Rectal smooth muscle tissue (tissue), 1 donor: Measurements from ENCODE around the gene CXCR4.

Experiments used
- H3K27ac ChIP-seq: one replicate; pipeline ENCODE4 v1.7.0; 2013; ENCODE audit warnings: low read depth, low read length, inconsistent platforms
- H3K27me3 ChIP-seq: one replicate; pipeline ENCODE4 v1.7.0; 2013; ENCODE audit warnings: low read length; ENCODE audit not compliant: control insufficient read depth, insufficient read depth
- H3K36me3 ChIP-seq: one replicate; pipeline ENCODE4 v1.7.0; 2013; ENCODE audit warnings: low read length; ENCODE audit not compliant: control insufficient read depth, insufficient read depth
- H3K4me1 ChIP-seq: one replicate; pipeline ENCODE4 v1.7.0; 2013; ENCODE audit warnings: low read length; ENCODE audit not compliant: control insufficient read depth, insufficient read depth
- H3K4me3 ChIP-seq: one replicate; pipeline ENCODE4 v1.7.0; 2013; ENCODE audit warnings: low read length
- H3K9ac ChIP-seq: one replicate; pipeline ENCODE4 v1.7.0; 2013; ENCODE audit warnings: low read length

Gene CXCR4

GRCh38 chr2:136117909-136118818, at the start of gene CXCR4:
CXCR4 (minus strand) TSS chr2:136118149; CDS start chr2:136118060, 89 bp downstream.
- Histone ChIP-seq H3K36me3 (no peaks in the 10 kb centered on the region), H3K27ac (no peak within 1 kb of the TSS), H3K4me1 (no peaks in the 10 kb centered on the region), H3K9ac (peak within 1 kb of the TSS; percentile 59), H3K4me3 (peak within 1 kb of the TSS; percentile 81), H3K27me3 (no peaks in the 10 kb centered on the region)

DNA sequence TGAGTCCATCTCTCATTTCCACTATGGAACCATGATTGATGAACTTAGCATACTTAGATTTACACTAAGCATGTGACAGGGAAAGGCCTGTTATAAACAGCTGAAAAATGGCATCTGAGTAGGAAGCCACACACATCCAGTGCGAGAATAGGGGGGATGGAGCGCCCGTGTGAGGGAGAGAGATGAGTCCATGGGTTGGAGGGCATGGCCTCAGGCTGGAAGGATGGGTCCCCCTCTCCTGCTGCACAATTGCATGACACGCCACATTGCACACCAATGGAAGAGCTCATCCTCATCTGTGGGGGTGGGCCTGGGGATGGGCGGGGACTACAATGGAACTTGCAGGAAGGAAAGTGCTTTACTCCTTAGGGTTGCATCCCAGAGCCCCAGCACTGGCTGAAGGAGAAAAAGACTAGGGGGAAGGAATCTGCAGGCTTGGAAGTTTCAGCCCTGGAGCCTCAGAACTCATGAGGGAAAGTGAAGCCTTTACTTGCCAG, 46.4 kb upstream of the CXCR4 start:
- no peaks in the 10 kb centered on the region for H3K36me3 ChIP-seq
- no peaks in the 10 kb centered on the region for H3K27me3 ChIP-seq
- no peak overlapping the region for H3K27ac ChIP-seq
- no peak overlapping the region for H3K9ac ChIP-seq
- H3K4me3 ChIP-seq, result no peak overlapping the region
- H3K4me1 ChIP-seq, result no peaks in the 10 kb centered on the region

GRCh38 chr2:136162438-136162837, 44.5 kb upstream of the CXCR4 start:
- Histone ChIP-seq H3K36me3 (no peaks in the 10 kb centered on the region), H3K27me3 (no peaks in the 10 kb centered on the region), H3K27ac (no peak overlapping the region), H3K9ac (no peak overlapping the region), H3K4me3 (no peak overlapping the region), H3K4me1 (no peaks in the 10 kb centered on the region)

DNA sequence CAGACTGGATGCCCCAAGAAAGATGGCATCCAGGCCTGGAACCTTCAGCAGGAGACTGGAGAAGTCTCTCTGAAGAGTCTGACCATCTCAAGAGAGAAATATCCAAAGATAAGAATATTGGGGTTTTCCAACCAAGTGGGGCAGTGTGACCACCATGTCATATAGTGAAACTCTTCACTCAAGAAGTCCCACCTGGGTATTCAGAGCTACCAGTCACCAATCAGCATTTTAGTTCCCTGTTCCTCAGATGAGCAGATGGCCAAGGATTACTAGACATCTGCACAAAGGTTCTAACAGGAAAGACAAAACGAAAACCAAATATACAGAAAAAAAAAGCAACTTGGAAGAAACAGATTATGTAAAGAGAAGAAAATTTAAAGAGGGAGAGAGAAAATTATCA, 38.5 kb upstream of the CXCR4 start:
- H3K27ac ChIP-seq, result no peak overlapping the region
- no peak overlapping the region for H3K9ac ChIP-seq
- no peak overlapping the region for H3K4me3 ChIP-seq
- H3K4me1 ChIP-seq, result no peaks in the 10 kb centered on the region
- no peaks in the 10 kb centered on the region for H3K27me3 ChIP-seq
- no peaks in the 10 kb centered on the region for H3K36me3 ChIP-seq

GRCh38 chr2:136154384-136154783, 36.4 kb upstream of the CXCR4 start:
- Histone ChIP-seq H3K27ac (no peak overlapping the region), H3K4me1 (no peaks in the 10 kb centered on the region), H3K27me3 (no peaks in the 10 kb centered on the region), H3K4me3 (no peak overlapping the region), H3K36me3 (no peaks in the 10 kb centered on the region), H3K9ac (no peak overlapping the region)

DNA sequence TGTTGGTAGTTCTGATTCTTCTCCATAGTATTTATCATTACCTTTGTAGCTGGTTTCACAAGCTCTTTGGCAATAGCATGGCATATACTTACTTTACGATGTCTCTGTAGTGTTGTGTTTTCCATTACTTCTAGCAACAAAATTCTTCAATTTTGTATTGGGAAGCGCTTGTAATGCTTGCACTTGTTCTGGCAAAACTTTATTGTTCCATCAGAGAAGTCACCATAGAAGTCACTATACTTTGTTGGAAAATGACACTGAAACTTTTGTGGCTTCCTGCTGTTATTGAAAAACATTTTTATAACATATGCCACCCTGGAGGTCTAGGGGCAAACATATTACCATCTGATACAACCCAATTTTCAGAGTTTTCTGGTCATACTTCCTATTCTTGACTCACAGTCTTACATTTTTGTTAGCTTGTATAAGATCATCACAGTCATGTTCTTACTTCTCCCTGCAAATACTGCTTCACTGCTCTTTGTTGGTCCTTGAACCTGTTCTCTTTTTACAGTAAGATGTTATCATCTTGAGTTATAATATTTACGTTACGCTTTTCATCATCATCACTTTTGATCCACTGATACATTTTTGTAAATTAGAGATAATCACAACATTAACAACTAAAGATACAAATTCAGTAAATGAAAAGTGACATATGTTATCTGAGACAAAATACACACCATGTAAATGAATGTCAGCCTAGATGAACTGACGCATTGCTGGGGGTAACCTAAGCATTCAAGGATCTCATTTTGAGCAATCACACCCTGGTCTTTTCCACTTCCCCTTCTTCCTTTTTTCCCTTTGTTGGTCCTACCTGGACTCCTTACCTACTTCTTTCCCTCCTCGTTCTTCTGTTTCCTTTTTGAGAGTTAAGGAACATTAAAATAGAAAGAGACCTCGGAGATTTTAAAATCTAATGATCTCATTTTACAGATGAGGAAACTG, 33.3 kb upstream of the CXCR4 start:
- no peak overlapping the region for H3K27ac ChIP-seq
- H3K9ac ChIP-seq, result no peak overlapping the region
- H3K4me1 ChIP-seq, result no peaks in the 10 kb centered on the region
- H3K4me3 ChIP-seq, result no peak overlapping the region
- no peaks in the 10 kb centered on the region for H3K27me3 ChIP-seq
- H3K36me3 ChIP-seq, result no peaks in the 10 kb centered on the region

DNA sequence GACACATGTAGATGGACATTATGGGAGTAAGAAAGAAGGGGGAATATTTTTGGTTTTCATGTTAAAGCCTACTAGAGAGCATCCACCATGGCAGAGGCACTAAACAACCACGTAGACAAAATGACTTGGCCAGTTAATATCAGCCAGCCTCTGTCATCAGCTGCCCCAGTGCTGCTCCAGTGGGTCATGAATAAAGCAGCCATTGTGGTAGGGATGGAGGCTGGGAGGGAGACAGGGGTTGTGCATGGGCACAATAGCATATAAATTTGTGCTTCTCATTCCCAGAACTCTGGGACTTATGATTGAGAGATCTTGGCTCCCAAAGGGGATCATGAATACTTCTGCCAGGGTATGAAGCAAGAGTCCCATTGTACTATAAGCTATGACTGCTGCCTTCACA, 31.1 kb upstream of the CXCR4 start:
- Histone ChIP-seq H3K27ac (no peak overlapping the region), H3K4me1 (no peaks in the 10 kb centered on the region), H3K9ac (no peak overlapping the region), H3K36me3 (no peaks in the 10 kb centered on the region), H3K27me3 (no peaks in the 10 kb centered on the region), H3K4me3 (no peak overlapping the region)

DNA sequence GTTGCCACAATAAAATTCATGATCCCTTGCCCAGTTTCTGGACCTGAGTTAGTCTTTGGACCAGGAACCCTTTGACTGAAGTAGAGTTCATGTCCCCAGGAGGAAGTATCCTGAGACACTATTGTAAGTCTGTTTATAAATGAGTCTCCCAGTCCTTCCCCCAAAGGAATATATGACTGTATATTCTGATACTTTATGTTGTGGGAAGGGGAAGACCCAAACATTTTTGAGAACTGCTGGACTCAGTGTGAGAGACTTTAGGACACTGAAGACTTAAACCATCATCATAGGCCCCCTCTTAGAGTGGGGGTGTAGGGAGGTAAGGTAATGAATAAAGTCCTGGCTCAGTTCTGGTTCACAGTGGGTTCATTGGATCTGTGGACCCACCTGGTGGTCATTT, 28.6 kb upstream of the CXCR4 start:
- Histone ChIP-seq H3K9ac (no peak overlapping the region), H3K36me3 (no peaks in the 10 kb centered on the region), H3K4me1 (no peaks in the 10 kb centered on the region), H3K4me3 (no peak overlapping the region), H3K27ac (no peak overlapping the region), H3K27me3 (no peaks in the 10 kb centered on the region)

DNA sequence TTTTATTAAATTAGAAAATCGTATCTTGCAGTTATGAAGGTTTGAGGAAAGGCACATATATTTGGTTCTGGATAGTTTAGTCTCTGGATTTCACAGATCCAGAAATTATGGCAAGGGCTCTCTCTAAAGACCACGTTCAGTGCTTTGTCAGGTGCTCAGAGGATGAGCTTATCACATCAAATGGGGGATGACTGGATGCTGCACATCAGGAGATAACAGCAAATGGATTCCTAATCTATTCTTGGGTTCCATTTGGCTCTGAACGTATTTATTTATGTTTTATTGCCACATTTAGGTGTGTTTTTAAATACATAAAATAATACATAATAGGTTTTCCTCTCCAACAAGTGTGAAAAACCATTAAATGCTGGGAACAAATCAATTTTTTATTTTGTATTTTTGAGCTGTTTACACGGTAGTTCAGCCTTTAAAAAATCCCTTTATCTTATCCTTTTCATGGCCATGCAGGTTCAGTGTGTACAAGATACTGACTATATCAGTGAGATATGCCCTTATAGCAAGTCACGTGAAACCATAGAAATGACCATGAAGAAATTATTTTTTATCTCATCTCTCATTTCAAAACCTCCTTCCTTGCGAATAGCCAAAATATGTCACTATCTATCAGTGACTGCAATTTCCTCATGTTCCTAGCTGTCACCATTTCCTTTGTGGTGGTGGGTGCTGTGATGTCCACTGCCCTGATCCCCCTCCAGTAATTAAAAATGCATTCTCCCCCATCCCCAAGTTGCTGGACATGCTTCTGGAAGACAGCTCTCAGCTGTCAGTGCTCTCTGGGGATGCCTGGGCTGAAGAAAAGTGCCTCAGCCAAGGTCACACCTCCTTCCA, 25.9 kb upstream of the CXCR4 start:
- Histone ChIP-seq H3K27me3 (no peaks in the 10 kb centered on the region), H3K27ac (no peak overlapping the region), H3K9ac (no peak overlapping the region), H3K4me3 (no peak overlapping the region), H3K4me1 (no peaks in the 10 kb centered on the region), H3K36me3 (no peaks in the 10 kb centered on the region)

GRCh38 chr2:136141510-136142149, 23.7 kb upstream of the CXCR4 start:
- Histone ChIP-seq H3K27ac (no peak overlapping the region), H3K27me3 (no peaks in the 10 kb centered on the region)

DNA sequence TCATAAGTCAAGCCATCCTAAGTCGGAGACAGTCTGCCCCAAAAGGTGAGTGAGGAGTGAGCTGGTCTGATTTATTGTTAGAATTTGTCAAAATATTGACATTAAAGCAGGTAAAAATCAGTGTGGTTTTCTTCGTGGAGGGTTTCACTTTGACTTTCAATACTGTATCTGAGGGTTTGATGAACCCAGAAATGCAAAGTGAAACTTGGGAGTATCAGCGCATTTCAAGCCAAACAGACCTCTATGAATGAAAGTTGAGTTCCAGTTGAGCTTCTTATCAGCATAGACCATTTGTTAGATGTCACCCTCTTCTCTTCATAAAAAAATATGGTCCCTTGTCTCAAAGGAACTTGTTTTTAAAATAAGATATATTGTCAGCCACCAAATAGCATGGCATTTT, 21.7 kb upstream of the CXCR4 start:
- Histone ChIP-seq H3K4me1 (no peaks in the 10 kb centered on the region), H3K4me3 (no peak overlapping the region), H3K9ac (no peak overlapping the region), H3K27me3 (no peaks in the 10 kb centered on the region), H3K36me3 (no peaks in the 10 kb centered on the region), H3K27ac (no peak overlapping the region)

More at GRCh38 chr2:136141510-136142149, 23.7 kb upstream of the CXCR4 start:
- Histone ChIP-seq H3K4me1 (no peaks in the 10 kb centered on the region), H3K36me3 (no peaks in the 10 kb centered on the region), H3K4me3 (no peak overlapping the region), H3K9ac (no peak overlapping the region)
